Stimulated activated CD8-positive, alpha-beta memory T cell treated with anti-CD3 and anti-CD28 coated beads, Interleukin-7, amount 100 ng/mL, for 24 hours (primary cell): ENCODE data around the gene MMRN1.
"Not testable (repeated sequence)": the region's sequence is repeated elsewhere in the genome, so short reads cannot be mapped to it uniquely, and the experiment has no call there.

Source experiments
- DNase-seq: peaks from one replicate; pipeline ENCODE4 v3.0.0-alpha.2; 2020; ENCODE audit warnings: low read depth

MMRN1 gene

GRCh38 chr4:89894649-89895550, at the start of gene MMRN1:
Gene MMRN1, plus strand, starts transcription at chr4:89894854. Its CDS starts 118 bp downstream, at chr4:89894972.
- DNase-seq, result no peak

GRCh38 chr4:89847571-89848325, 46.9 kb upstream of the MMRN1 start:
- DNase-seq, result no peak

GRCh38 chr4:89855236-89855635, 39.4 kb upstream of the MMRN1 start:
- DNase-seq, result no peak

GRCh38 chr4:89860971-89861370, 33.7 kb upstream of the MMRN1 start:
- DNase-seq, result no peak

- no peak for DNase-seq
Measured at GRCh38 chr4:89863533-89863932, 31.1 kb upstream of the MMRN1 start.

GRCh38 chr4:89868276-89868675, 26.4 kb upstream of the MMRN1 start:
- no peak for DNase-seq

- DNase-seq, result no peak
Measured at GRCh38 chr4:89868999-89869589, 25.6 kb upstream of the MMRN1 start.

GRCh38 chr4:89871211-89871610, 23.4 kb upstream of the MMRN1 start:
- no peak for DNase-seq

GRCh38 chr4:89876548-89876947, 18.1 kb upstream of the MMRN1 start:
- no peak for DNase-seq

GRCh38 chr4:89878611-89879010, 16.0 kb upstream of the MMRN1 start:
- no peak for DNase-seq

- DNase-seq, result no peak
Measured at GRCh38 chr4:89879215-89879614, 15.4 kb upstream of the MMRN1 start.

GRCh38 chr4:89889289-89889688, 5.4 kb upstream of the MMRN1 start:
- DNase-seq, result no peak

- no peak for DNase-seq
Measured at GRCh38 chr4:89897867-89898266, 3.2 kb downstream of the MMRN1 start.

- no peak for DNase-seq
Measured at GRCh38 chr4:89898304-89898716, 3.7 kb downstream of the MMRN1 start.

- DNase-seq, result no peak
Measured at GRCh38 chr4:89899152-89899551, 4.5 kb downstream of the MMRN1 start.

- no peak for DNase-seq
Measured at GRCh38 chr4:89899854-89900253, 5.2 kb downstream of the MMRN1 start.

- DNase-seq, result not testable (repeated sequence)
Measured at GRCh38 chr4:89901808-89902431, 7.3 kb downstream of the MMRN1 start.

- DNase-seq, result no peak
Measured at GRCh38 chr4:89904524-89904923, 9.9 kb downstream of the MMRN1 start.

- DNase-seq, result no peak
Measured at GRCh38 chr4:89906316-89906715, 11.7 kb downstream of the MMRN1 start.

- DNase-seq, result no peak
Measured at GRCh38 chr4:89906777-89907521, 12.3 kb downstream of the MMRN1 start.

- DNase-seq, result no peak
Measured at GRCh38 chr4:89909889-89910288, 15.2 kb downstream of the MMRN1 start.

GRCh38 chr4:89913623-89914022, 19.0 kb downstream of the MMRN1 start:
- DNase-seq, result no peak
